Measurements from ENCODE around the gene WDR47.
"Not testable (repeated sequence)": the region's sequence is repeated elsewhere in the genome, so short reads cannot be mapped to it uniquely, and the experiment has no call there.

The WDR47 gene

DNA sequence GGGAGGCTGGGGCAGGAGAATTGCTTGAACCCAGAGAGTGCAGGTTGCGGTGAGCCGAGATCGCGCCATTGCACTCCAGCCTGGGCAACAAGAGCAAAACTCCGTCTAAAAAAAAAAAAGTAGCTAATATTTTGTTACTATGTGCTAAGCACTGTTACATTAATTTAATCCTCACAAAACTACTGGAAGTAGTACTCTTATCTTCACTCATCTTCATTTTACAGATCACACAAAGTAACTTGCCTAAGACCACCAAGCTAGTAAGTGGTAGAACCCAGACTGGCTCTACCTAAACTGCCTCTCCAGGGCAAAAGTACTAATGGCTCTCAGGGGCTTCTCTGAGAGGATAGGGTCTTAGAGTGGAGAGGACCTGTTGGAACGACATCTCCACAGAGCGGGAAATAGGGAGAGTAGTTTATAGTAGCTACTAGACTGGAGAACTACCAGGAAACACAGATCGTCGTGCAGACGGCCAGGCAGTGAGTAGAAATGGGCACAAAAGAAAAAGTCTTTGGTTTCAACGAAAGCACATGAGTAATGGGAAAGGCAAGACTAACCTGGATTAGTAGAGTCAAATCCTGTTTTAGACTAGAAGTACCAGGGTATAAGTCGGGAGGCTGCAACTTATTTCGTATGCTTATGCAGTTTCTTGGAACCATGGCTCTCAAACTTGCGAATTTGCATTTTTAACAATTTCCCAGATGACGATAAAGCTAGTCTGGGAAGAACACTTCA lies 80.0 kb downstream of the WDR47 start:
- no peak for DNase-seq

GRCh38 chr1:108961198-108961597 lies 80.7 kb downstream of the WDR47 start:
- DNase-seq = no peak

- DNase-seq = no peak
Measured at GRCh38 chr1:108960719-108961118, 81.2 kb downstream of the WDR47 start.

GRCh38 chr1:108957888-108958287 lies 84.0 kb downstream of the WDR47 start:
- no peak for DNase-seq

GRCh38 chr1:108955881-108956280 lies 86.0 kb downstream of the WDR47 start:
- no peak for DNase-seq

DNA sequence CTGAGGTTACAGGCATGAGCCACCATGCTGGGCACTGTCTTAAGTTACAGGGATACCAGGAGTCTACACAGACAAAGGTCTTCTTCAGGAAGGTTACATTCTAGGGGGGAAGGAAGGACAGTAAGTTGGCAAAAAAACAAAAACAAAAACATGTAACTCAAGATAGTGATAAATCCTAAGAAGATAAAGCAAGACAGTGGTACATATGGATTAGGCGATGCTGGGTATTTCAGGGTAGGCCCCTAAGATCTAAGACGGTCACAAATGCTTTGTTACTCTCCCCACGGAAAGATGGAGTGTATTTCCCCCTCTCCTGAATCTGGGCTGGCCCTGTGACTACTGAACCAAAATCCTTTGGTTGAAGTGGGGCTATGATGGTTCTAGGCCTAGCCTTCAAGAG lies 86.8 kb downstream of the WDR47 start:
- no peak for DNase-seq

GRCh38 chr1:108953452-108953851 lies 88.5 kb downstream of the WDR47 start:
- no peak for DNase-seq

GRCh38 chr1:108951242-108951641 lies 90.7 kb downstream of the WDR47 start:
- DNase-seq = no peak

- DNase-seq = no peak
Measured at GRCh38 chr1:108949044-108949443, 92.9 kb downstream of the WDR47 start.

DNA sequence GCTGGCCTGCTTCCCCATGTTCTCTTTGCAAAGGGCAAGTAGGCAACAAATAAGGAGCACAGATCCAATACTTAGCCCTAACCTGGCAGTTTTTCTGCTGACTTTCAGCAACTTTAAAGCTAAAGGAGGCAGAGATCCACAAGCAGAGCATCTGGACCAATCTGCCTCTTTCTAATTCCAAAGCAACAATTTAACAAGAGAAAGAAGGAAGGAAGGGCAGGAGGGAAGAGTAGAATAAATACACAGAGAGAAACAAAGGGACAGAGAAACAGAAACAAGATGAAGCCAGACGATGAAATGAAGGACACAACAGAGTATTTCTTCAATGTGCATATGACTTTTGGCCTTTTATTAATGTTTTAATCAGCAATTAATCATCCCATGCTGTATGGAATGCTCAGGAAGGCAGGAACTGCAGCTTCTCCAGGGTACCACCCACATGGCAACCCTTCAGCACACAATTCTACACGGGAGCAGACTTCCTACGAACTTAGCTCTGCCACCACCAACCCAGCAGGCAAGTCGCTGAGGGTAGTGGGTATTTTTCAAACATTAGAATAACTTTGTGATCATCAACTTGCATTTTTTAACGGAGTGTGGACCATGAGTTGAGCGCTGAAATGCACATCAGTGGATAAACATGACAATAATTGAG lies 93.9 kb downstream of the WDR47 start:
- DNase-seq = no peak

GRCh38 chr1:108936170-108936569 lies 105.7 kb downstream of the WDR47 start:
- no peak for DNase-seq

GRCh38 chr1:108933944-108934343 lies 108.0 kb downstream of the WDR47 start:
- DNase-seq = no peak

DNA sequence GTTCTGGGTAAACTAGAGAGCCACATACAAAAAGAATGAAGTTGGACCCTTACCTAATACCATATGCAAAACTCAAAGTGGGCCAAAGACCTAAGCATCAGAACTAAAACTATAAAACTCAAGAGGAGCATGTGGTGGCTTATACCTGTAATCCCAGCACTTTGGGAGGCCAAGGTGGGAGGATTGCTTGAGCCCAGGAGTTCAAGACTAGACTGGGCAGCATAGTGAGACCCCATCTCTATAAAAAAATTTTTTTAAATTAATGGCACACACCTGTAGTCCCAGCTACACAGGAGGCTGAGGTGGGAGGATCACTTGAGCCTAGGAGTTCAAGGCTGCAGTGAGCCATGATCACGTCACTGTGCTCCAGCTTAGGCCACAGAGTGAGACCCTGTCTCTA lies 114.3 kb downstream of the WDR47 start:
- not testable (repeated sequence) for DNase-seq

- no peak for DNase-seq
Measured at GRCh38 chr1:108925920-108926319, 116.0 kb downstream of the WDR47 start.
